ENCODE data around the gene ACP7.

DNA sequence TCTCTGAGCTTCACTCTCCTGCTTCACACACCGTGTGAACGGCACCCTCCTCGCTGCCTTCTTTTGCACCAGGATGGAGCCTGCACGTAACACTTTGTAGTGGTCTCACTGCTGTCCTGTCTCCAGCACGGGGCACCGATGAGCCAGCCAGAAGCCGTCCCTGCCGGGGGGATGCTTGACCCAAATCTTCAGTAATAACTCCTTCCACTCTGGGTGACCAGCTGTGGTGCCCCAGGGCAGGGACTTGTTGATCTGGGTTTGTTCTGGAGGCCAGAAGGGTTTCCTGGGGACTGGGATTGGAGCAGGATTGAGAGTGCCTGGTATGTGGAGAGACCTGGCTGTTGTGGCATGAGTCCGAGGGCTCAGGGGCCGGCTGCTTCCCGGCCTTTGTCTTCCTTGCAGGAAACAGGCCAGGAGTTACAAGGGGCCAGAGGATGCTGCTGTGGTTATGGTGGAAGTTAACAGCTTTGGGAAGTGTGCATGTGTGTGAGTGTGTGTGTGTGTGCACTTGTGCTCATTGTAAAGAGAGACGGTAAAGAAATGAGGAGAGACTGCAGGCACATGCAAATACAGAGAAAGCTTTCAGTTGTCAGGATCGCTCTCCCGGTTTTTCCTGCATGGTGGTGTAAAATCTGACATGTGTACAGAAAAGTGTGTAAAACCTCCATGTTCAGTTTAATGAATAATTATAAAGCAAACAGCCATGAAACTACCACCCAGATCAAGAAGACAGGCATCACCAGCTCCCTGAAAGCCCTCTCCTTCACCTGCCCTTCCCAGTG lies 60.3 kb downstream of the ACP7 start:
- TF ChIP-seq, protein P1, sequence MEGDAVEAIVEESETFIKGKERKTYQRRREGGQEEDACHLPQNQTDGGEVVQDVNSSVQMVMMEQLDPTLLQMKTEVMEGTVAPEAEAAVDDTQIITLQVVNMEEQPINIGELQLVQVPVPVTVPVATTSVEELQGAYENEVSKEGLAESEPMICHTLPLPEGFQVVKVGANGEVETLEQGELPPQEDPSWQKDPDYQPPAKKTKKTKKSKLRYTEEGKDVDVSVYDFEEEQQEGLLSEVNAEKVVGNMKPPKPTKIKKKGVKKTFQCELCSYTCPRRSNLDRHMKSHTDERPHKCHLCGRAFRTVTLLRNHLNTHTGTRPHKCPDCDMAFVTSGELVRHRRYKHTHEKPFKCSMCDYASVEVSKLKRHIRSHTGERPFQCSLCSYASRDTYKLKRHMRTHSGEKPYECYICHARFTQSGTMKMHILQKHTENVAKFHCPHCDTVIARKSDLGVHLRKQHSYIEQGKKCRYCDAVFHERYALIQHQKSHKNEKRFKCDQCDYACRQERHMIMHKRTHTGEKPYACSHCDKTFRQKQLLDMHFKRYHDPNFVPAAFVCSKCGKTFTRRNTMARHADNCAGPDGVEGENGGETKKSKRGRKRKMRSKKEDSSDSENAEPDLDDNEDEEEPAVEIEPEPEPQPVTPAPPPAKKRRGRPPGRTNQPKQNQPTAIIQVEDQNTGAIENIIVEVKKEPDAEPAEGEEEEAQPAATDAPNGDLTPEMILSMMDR (IDR thresholded peaks at IDR 0.05 in 2 of 3, conservative IDR thresholded peaks at IDR 0.05 in 1 of 3; ENCODE audit: control insufficient read depth in 2 of 3, extremely low read depth in 1 of 3, insufficient read depth in 1 of 3, low read depth in 3 of 3, low read length in 3 of 3): no peak
- TF ChIP-seq EGR1 (IDR thresholded peaks at IDR 0.05; ENCODE audit: borderline replicate concordance in 1 of 2, low read depth in 2 of 2, low read length in 2 of 2): no peak
- TF ChIP-seq NR2C2 (IDR thresholded peaks at IDR 0.05; ENCODE audit: borderline replicate concordance, control insufficient read depth, insufficient read length, low read depth): no peak
- no peak for TF ChIP-seq RCOR1 (conservative IDR thresholded peaks at IDR 0.05; ENCODE audit: low read depth, low read length)
- no peak for TF ChIP-seq SIN3A (IDR thresholded peaks at IDR 0.05; ENCODE audit: low read depth, low read length)
- TF ChIP-seq POLR2A (IDR thresholded peaks at IDR 0.05; ENCODE audit: low read depth, low read length): no peak
- TF ChIP-seq, protein P2, sequence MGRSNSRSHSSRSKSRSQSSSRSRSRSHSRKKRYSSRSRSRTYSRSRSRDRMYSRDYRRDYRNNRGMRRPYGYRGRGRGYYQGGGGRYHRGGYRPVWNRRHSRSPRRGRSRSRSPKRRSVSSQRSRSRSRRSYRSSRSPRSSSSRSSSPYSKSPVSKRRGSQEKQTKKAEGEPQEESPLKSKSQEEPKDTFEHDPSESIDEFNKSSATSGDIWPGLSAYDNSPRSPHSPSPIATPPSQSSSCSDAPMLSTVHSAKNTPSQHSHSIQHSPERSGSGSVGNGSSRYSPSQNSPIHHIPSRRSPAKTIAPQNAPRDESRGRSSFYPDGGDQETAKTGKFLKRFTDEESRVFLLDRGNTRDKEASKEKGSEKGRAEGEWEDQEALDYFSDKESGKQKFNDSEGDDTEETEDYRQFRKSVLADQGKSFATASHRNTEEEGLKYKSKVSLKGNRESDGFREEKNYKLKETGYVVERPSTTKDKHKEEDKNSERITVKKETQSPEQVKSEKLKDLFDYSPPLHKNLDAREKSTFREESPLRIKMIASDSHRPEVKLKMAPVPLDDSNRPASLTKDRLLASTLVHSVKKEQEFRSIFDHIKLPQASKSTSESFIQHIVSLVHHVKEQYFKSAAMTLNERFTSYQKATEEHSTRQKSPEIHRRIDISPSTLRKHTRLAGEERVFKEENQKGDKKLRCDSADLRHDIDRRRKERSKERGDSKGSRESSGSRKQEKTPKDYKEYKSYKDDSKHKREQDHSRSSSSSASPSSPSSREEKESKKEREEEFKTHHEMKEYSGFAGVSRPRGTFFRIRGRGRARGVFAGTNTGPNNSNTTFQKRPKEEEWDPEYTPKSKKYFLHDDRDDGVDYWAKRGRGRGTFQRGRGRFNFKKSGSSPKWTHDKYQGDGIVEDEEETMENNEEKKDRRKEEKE (IDR thresholded peaks at IDR 0.05): no peak
- TF ChIP-seq POLR2AphosphoS2 (IDR thresholded peaks at IDR 0.05; ENCODE audit: low read depth, low read length): no peak
- TF ChIP-seq, protein P3, sequence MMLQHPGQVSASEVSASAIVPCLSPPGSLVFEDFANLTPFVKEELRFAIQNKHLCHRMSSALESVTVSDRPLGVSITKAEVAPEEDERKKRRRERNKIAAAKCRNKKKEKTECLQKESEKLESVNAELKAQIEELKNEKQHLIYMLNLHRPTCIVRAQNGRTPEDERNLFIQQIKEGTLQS (IDR thresholded peaks at IDR 0.05; ENCODE audit: borderline replicate concordance, extremely low read depth, low read depth, low read length): no peak
- TF ChIP-seq SIX5 (IDR thresholded peaks at IDR 0.05; ENCODE audit: low read depth, low read length, severe bottlenecking): no peak
- TF ChIP-seq TAF1 (IDR thresholded peaks at IDR 0.05; ENCODE audit: borderline replicate concordance, low read depth, low read length): no peak
- no peak for TF ChIP-seq MTA2 (IDR thresholded peaks at IDR 0.05; ENCODE audit: low read depth)
- TF ChIP-seq, protein P4, sequence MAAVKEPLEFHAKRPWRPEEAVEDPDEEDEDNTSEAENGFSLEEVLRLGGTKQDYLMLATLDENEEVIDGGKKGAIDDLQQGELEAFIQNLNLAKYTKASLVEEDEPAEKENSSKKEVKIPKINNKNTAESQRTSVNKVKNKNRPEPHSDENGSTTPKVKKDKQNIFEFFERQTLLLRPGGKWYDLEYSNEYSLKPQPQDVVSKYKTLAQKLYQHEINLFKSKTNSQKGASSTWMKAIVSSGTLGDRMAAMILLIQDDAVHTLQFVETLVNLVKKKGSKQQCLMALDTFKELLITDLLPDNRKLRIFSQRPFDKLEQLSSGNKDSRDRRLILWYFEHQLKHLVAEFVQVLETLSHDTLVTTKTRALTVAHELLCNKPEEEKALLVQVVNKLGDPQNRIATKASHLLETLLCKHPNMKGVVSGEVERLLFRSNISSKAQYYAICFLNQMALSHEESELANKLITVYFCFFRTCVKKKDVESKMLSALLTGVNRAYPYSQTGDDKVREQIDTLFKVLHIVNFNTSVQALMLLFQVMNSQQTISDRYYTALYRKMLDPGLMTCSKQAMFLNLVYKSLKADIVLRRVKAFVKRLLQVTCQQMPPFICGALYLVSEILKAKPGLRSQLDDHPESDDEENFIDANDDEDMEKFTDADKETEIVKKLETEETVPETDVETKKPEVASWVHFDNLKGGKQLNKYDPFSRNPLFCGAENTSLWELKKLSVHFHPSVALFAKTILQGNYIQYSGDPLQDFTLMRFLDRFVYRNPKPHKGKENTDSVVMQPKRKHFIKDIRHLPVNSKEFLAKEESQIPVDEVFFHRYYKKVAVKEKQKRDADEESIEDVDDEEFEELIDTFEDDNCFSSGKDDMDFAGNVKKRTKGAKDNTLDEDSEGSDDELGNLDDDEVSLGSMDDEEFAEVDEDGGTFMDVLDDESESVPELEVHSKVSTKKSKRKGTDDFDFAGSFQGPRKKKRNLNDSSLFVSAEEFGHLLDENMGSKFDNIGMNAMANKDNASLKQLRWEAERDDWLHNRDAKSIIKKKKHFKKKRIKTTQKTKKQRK (IDR thresholded peaks at IDR 0.05; ENCODE audit: low read depth, low read length): no peak
- TF ChIP-seq, protein P5, sequence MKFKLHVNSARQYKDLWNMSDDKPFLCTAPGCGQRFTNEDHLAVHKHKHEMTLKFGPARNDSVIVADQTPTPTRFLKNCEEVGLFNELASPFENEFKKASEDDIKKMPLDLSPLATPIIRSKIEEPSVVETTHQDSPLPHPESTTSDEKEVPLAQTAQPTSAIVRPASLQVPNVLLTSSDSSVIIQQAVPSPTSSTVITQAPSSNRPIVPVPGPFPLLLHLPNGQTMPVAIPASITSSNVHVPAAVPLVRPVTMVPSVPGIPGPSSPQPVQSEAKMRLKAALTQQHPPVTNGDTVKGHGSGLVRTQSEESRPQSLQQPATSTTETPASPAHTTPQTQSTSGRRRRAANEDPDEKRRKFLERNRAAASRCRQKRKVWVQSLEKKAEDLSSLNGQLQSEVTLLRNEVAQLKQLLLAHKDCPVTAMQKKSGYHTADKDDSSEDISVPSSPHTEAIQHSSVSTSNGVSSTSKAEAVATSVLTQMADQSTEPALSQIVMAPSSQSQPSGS (IDR thresholded peaks at IDR 0.05; ENCODE audit: low read length): no peak
